Muscle of back (tissue), 11 donors: ENCODE results near the gene TMEM140. TPM values are rescaled to one million over a fixed set of nuclear protein-coding genes. Genes with fewer than 3 reads are reported as not detected.
"Not testable (repeated sequence)": the region's sequence is repeated elsewhere in the genome, so short reads cannot be mapped to it uniquely, and the experiment has no call there.

ENCODE experiments used
- DNase-seq, 3 donors: peaks; one replicate each; pipeline versions ENCODE4 v3.0.0 to v3.0.0-alpha.2; 2013
- polyA plus RNA-seq, 10 donors: library from polyadenylated mRNA; unstranded; fragments of 120-200 nt; gene quantifications; one replicate each; pipeline ENCODE4 v1.2.1, GENCODE V29; 2013; ENCODE audit not compliant: insufficient read length in 10 of 10

Gene TMEM140
- polyA plus RNA-seq, 10 donors, result 8.3 to 12.5 (median 10.3) TPM

- no peak for DNase-seq
Observed at GRCh38 chr7:135158141-135158655, 10.3 kb downstream of the TMEM140 start.

- no peak for DNase-seq
Observed at GRCh38 chr7:135158874-135159273, 11.0 kb downstream of the TMEM140 start.

- no peak for DNase-seq
Observed at GRCh38 chr7:135159359-135160085, 11.7 kb downstream of the TMEM140 start.

DNA sequence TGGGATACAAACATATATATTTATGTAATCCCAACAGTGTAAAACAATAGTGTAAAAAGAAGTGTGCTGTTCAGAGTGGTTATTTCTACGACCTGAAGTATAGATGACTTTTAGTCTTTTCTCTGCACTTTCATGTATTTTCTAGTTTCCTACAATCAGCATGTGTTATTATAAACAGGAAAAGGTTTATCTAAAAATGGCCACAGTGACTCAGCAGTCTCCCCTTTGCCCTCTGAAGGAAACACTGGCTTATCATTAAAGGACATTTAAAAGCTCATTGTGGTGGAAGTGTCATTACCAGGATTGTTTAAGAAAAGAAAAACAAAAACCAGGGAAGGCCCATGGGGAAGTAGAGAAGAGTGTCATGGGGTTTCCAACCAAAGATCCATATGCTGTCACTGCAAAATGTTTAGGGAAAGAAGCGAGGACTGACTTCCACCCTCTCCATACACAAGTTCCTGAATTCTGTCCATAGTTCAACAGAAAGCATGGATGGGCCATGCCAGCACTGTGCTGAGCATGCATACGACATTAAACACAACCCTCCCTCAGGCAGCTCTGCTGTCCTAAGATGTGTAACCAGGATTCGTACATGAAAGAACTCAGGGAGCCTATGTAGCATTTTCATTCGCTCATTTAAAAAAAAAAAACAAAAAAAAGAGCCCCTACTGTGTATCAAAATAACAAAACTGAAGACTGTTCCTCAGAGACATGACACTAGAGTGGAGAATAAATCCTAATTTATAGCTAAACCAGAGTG lies 12.4 kb downstream of the TMEM140 start:
- DNase-seq, result no peak

DNA sequence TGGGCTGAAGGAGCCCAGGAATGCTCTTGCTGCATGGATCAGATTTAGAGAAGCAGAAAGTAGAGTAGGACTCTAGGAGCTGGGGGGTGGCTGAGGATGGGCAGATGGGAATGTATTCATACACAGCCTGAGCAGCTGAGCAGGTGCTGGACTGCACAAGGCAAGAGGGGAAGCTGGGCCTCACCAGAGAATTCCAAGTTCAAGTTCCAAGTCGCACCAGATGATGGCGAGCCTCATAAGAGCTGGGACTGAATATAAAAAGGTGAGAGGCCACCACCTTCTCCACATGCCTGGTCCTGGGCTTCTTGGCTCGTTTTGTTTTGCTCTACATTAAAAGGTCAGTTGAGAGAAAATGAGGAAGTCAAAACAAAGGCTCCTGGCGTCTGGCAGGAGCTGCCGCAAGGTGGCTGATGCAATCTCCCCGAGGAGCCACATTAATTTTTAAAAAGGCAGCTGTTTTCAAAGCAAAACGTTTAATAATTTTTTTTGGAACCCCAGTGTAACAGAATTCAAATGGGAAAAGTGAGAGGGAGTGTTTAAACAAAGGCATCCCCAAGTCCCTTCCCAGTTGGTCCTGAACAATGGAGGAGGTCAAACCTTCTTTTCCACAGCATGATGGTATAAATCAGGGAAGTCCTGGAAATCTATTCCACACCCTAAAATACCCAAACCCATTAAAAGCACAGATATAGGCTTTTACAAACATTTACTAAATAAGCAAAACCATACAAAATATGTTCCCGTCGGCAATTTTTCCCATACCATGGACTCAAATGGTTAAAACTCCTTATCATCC lies 13.2 kb downstream of the TMEM140 start:
- DNase-seq, result peak in 1 of 3 donors; percentile 56

- DNase-seq, result no peak
Observed at GRCh38 chr7:135161669-135162068, 13.8 kb downstream of the TMEM140 start.

GRCh38 chr7:135162382-135163001 lies 14.6 kb downstream of the TMEM140 start:
- DNase-seq, result no peak

DNA sequence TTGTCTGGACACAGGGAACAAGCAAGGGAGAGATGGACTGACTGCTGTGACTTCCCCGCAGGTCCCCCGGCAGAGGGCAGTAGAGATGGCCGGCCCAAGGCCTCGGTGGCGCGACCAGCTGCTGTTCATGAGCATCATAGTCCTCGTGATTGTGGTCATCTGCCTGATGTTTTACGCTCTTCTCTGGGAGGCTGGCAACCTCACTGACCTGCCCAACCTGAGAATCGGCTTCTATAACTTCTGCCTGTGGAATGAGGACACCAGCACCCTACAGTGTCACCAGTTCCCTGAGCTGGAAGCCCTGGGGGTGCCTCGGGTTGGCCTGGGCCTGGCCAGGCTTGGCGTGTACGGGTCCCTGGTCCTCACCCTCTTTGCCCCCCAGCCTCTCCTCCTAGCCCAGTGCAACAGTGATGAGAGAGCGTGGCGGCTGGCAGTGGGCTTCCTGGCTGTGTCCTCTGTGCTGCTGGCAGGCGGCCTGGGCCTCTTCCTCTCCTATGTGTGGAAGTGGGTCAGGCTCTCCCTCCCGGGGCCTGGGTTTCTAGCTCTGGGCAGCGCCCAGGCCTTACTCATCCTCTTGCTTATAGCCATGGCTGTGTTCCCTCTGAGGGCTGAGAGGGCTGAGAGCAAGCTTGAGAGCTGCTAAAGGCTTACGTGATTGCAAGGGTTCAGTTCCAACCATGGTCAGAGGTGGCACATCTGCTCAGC lies 16.6 kb downstream of the TMEM140 start:
- DNase-seq, result no peak

- no peak for DNase-seq
Observed at GRCh38 chr7:135165862-135166261, 18.0 kb downstream of the TMEM140 start.

- no peak for DNase-seq
Observed at GRCh38 chr7:135166338-135166990, 18.6 kb downstream of the TMEM140 start.

GRCh38 chr7:135167365-135167917 lies 19.6 kb downstream of the TMEM140 start:
- DNase-seq, result no peak

DNA sequence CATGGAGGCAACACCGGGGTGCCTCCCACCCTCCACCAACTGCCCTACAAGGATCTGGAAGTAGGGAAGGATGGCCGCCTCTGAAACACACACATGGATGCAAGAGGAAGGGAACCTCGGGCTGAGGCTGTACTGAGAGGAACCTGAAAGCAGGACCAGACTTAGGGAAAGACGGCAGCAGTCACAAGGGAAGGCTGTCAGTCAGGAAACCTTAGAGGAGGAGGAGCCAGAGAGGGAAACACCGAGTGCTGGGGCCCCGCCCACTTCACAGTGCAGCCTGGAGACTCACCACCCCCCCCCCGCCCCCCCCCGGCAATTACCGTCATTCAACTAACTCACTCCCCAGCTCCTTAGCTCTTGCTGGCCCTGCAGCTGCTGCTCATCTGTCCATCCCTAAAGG lies 20.1 kb downstream of the TMEM140 start:
- no peak for DNase-seq

DNA sequence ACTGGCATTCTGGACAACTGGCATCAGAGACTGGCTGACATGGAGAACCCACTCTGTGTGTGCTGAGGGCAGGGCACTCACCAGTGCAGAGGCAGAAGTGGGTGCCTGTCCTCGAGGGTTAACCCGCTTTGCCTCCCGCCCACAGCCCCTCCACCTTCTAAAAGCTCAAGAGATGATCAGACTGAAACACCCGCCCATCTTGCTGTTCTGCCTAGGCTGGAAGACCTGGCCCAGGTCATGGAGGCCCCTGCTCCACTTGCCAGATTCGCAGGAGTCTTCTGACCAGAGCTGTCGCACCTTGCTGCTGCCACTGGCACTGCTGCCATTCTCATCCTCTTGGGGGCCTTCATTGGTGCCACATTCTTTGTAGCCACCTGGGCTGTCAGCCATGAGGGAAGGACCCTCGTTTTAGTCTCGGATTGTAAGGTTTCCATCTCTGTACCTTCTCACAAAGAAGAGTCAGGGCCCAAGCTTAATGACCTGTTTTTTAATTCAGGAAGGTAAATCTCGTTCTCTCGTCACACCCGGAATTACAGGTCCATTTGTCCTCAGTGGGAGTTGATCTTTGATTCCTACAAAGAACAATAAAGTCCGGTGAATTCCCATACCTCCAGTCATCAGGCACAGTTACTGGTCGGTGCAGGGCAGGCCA lies 20.7 kb downstream of the TMEM140 start:
- no peak for DNase-seq

DNA sequence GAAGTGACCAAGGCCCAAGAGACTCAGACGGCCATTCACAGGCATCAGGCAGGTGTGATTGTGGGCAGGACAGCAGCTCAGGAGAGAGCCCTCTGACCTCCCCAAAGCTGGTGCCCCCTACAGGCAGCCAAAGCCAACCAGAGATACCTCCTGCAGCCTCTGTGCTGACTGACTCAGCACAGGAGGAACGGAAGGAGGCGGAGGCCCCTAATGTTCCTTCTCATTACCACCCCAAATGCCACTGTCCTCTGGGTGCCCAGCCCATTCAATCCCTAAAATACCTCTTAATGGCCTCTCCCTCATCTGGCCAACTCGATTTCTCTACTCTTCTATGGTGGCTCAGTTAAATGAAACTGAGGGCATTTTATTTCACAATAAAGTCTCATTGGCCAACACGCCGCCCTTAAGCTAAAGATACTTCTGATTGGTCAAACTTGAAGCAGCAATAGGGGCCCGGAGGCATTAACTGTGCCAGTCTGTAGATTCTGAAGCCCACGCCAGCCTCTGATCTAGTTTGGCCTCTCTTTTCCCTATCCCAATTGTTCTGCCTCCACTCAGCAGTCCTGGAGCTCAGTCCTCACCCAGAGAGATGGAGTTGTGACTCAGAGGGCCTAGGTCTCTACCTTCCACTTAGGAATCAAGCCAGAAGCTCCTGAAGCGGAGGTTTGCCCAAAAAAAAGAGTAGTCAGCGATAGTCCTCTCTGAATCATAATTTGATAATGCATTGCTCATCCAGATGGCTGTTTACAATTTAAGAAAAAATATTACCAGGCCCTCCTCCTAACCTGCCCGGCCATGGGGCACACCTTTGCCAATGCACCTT lies 21.5 kb downstream of the TMEM140 start:
- no peak for DNase-seq

- no peak for DNase-seq
Observed at GRCh38 chr7:135169964-135170273, 22.0 kb downstream of the TMEM140 start.

- DNase-seq, result peak; percentile 92 to 96 (median 93)
Observed at GRCh38 chr7:135170274-135170997, 22.6 kb downstream of the TMEM140 start, which contains the start of gene CYREN. TSS of gene CYREN (minus strand) at chr7:135170707. CDS start at chr7:135168922, 1,785 bp downstream.

GRCh38 chr7:135170998-135171481 lies 23.2 kb downstream of the TMEM140 start:
- DNase-seq, result not testable (repeated sequence)
